Breast epithelium (tissue), 4 donors: ENCODE data around the gene SLC25A10. TPM values are rescaled to one million over a fixed set of nuclear protein-coding genes. Genes with fewer than 3 reads are reported as not detected.

Experiments used
- DNase-seq, 2 donors: peaks; one replicate each; pipeline ENCODE4 v3.0.0-alpha.2; 2019; ENCODE audit warnings: low spot score in 2 of 2
- H3K27ac ChIP-seq, 2 donors: fragments of 200-600 bp; sonication (generic) in 1 of 2; one replicate each; pipeline ENCODE4 v1.5.1; 2016 to 2019; ENCODE audit warnings: mild to moderate bottlenecking in 1 of 2
- H3K27me3 ChIP-seq, 2 donors: fragments of 200-600 bp; sonication (generic) in 1 of 2; one replicate each; pipeline versions ENCODE4 v1.5.1 to v1.6.0; 2017 to 2019; ENCODE audit warnings: control low read depth in 1 of 2, mild to moderate bottlenecking in 1 of 2
- H3K36me3 ChIP-seq: fragments of 200-600 bp; one replicate; pipeline ENCODE4 v1.5.1; 2019
- H3K4me1 ChIP-seq, 2 donors: fragments of 200-600 bp; sonication (generic); one replicate each; pipeline ENCODE4 v1.5.1; 2016 to 2019; ENCODE audit warnings: control low read depth in 1 of 2
- H3K4me3 ChIP-seq, 3 donors: fragments of 200-600 bp; sonication (generic); 1 replicate in 2 of 3; 2 replicates in 1 of 3; pipeline ENCODE4 v1.5.1; 2016 to 2019; ENCODE audit warnings: mild to moderate bottlenecking in 3 of 3, moderate library complexity in 2 of 3
- H3K9me3 ChIP-seq, 2 donors: fragments of 200-600 bp; sonication (generic) in 1 of 2; one replicate each; pipeline ENCODE4 v1.5.1; 2016 to 2019; ENCODE audit warnings: control low read depth in 1 of 2
- CTCF ChIP-seq, 3 donors: fragments of 450-650 bp; IDR thresholded peaks; one replicate each; pipeline ENCODE4 v1.5.1; 2016 to 2017; ENCODE audit warnings: antibody characterized with exemption in 3 of 3, mild to moderate bottlenecking in 3 of 3, moderate library complexity in 3 of 3
- POLR2A ChIP-seq: fragments of 450-650 bp; IDR thresholded peaks from one replicate; pipeline ENCODE4 v1.6.1; 2016; ENCODE audit warnings: antibody characterized with exemption, mild to moderate bottlenecking, moderate library complexity
- POLR2AphosphoS5 ChIP-seq, 3 donors: sonication (generic); formaldehyde crosslinking; IDR thresholded peaks; one replicate each; pipeline ENCODE4 v1.6.1; 2017; ENCODE audit warnings: antibody characterized with exemption in 3 of 3
- intact Hi-C: fragments of 100-400 bp; cut with DNase I; formaldehyde crosslinking; loops from one replicate; pipeline ENCODE4 v1.15.1; 2023; ENCODE audit warnings: low total_unique reads
- total RNA-seq, 3 donors: library from RNA; depleted of rRNA; stranded (reverse); fragments of >200 nt; gene quantifications; one replicate each; pipeline ENCODE4 v1.1.0, GENCODE V29; 2016

Gene SLC25A10
- total RNA-seq, 3 donors from 2014 or later = 9.8 to 28.0 (median 24.4) TPM

GRCh38 chr17:81691608-81692007 is 20.5 kb upstream of the SLC25A10 start:
- H3K36me3 ChIP-seq = peaks cover 10% of the 10 kb centered on the region
- TF ChIP-seq POLR2A (no peak), POLR2AphosphoS5 (IDR thresholded peaks at IDR 0.05) (no peak), CTCF (IDR thresholded peaks at IDR 0.05) (no peak)

GRCh38 chr17:81693509-81694210 is 18.4 kb upstream of the SLC25A10 start:
- no peak for TF ChIP-seq CTCF (IDR thresholded peaks at IDR 0.05)
- no peak for TF ChIP-seq POLR2A
- no peak for TF ChIP-seq POLR2AphosphoS5 (IDR thresholded peaks at IDR 0.05)
- intact Hi-C loops = no loop called here
- H3K36me3 ChIP-seq = peaks cover 12% of the 10 kb centered on the region
- H3K27me3 ChIP-seq = no peaks in the 10 kb centered on the region
- no peak overlapping the region for H3K27ac ChIP-seq
- H3K4me1 ChIP-seq = no peaks in the 10 kb centered on the region
- no peaks in the 10 kb centered on the region for H3K9me3 ChIP-seq
- no peak for DNase-seq
- H3K4me3 ChIP-seq = no peak overlapping the region

More at GRCh38 chr17:81691608-81692007, 20.5 kb upstream of the SLC25A10 start:
- no peaks in the 10 kb centered on the region for H3K27me3 ChIP-seq
- intact Hi-C loops = no loop called here
- H3K4me1 ChIP-seq = no peaks in the 10 kb centered on the region
- no peak overlapping the region for H3K4me3 ChIP-seq
- DNase-seq = no peak
- no peaks in the 10 kb centered on the region for H3K9me3 ChIP-seq
- no peak overlapping the region for H3K27ac ChIP-seq

GRCh38 chr17:81694810-81695209 is 17.3 kb upstream of the SLC25A10 start:
- H3K27me3 ChIP-seq = no peaks in the 10 kb centered on the region
- intact Hi-C loops = no loop called here
- H3K36me3 ChIP-seq = peaks cover 12% of the 10 kb centered on the region
- no peaks in the 10 kb centered on the region for H3K9me3 ChIP-seq
- H3K4me3 ChIP-seq = no peak overlapping the region
- H3K4me1 ChIP-seq = no peaks in the 10 kb centered on the region
- DNase-seq = no peak
- H3K27ac ChIP-seq = no peak overlapping the region
- TF ChIP-seq CTCF (IDR thresholded peaks at IDR 0.05) (no peak), POLR2AphosphoS5 (IDR thresholded peaks at IDR 0.05) (no peak)

GRCh38 chr17:81695211-81695610 is 16.9 kb upstream of the SLC25A10 start:
- no peak overlapping the region for H3K27ac ChIP-seq
- DNase-seq = no peak
- no peaks in the 10 kb centered on the region for H3K4me1 ChIP-seq
- H3K36me3 ChIP-seq = peaks cover 12% of the 10 kb centered on the region
- intact Hi-C loops = no loop called here
- H3K9me3 ChIP-seq = no peaks in the 10 kb centered on the region
- TF ChIP-seq CTCF (IDR thresholded peaks at IDR 0.05) = no peak
- TF ChIP-seq POLR2A = no peak
- no peak for TF ChIP-seq POLR2AphosphoS5 (IDR thresholded peaks at IDR 0.05)
- H3K4me3 ChIP-seq = no peak overlapping the region
- H3K27me3 ChIP-seq = no peaks in the 10 kb centered on the region

- intact Hi-C loops = no loop called here
- no peak for DNase-seq
- no peak overlapping the region for H3K27ac ChIP-seq
- no peaks in the 10 kb centered on the region for H3K4me1 ChIP-seq
- TF ChIP-seq POLR2A = no peak
- no peak for TF ChIP-seq CTCF (IDR thresholded peaks at IDR 0.05)
- TF ChIP-seq POLR2AphosphoS5 (IDR thresholded peaks at IDR 0.05) = no peak
- no peaks in the 10 kb centered on the region for H3K27me3 ChIP-seq
- H3K36me3 ChIP-seq = peaks cover 12% of the 10 kb centered on the region
- no peaks in the 10 kb centered on the region for H3K9me3 ChIP-seq
- no peak overlapping the region for H3K4me3 ChIP-seq
Measured at GRCh38 chr17:81695801-81696200, 16.3 kb upstream of the SLC25A10 start.
